ENCODE measurements around the gene NFYC. TPM values are rescaled to one million over a fixed set of nuclear protein-coding genes. Genes with fewer than 3 reads are reported as not detected.

The NFYC gene
- total RNA-seq, 4 donors from 2014 or later, result 30.0 to 54.2 (median 46.6) TPM

- Histone ChIP-seq H3K9me3 (no peaks in the 10 kb centered on the region), H3K4me1 (peaks cover 28 to 68% (median 67%) of the 10 kb centered on the region in 4 donors), H3K27me3 (peaks cover 0 to 7% (median 0%) of the 10 kb centered on the region in 4 donors), H3K36me3 (no peaks in the 10 kb centered on the region), H3K4me3 (peak overlapping the region; percentile 63 to 77 (median 65)), H3K27ac (replicated peaks in 1 of 4) (peak overlapping the region; percentile 88 to 91 (median 90))
- DNase-seq (ENCODE audit: extremely low spot score), result no peak
- WGBS, result 13% methylated on average over 47 of the region's 63 CpGs
- intact Hi-C loops (cut with DNase I), result no loop called here
- no peak for TF ChIP-seq POLR2AphosphoS5 (IDR thresholded peaks at IDR 0.05)
- TF ChIP-seq EP300 (IDR thresholded peaks at IDR 0.05), result no peak
- TF ChIP-seq CTCF (IDR thresholded peaks at IDR 0.05), result no peak
- TF ChIP-seq POLR2A (IDR thresholded peaks at IDR 0.05; ENCODE audit: low read depth), result no peak
Observed at GRCh38 chr1:40784141-40784770, 92.8 kb downstream of the NFYC start.

DNA sequence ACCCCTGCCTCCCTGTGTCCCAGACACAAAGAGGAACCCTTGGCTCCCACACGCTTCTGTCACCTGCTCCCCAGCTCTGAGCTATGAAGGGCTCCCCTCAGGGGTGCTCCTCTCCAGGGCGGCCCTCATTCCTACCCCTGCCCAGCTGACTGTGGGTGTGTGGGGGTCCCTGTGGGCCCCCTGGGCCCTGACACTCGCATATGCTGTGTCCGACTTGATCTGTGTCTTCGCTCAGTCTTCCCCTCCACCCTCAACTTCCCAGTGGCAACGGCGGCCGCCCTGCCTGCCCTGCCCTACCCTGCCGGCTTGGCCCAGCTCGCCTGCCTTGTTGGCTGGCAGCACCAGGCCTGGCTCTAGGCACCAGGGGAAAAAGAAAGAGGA is 93.3 kb downstream of the NFYC start:
- Histone ChIP-seq H3K36me3 (no peaks in the 10 kb centered on the region), H3K9me3 (no peaks in the 10 kb centered on the region), H3K27me3 (peaks cover 0 to 7% (median 0%) of the 10 kb centered on the region in 4 donors), H3K4me3 (peak overlapping the region; percentile 63 to 77 (median 65)), H3K4me1 (peaks cover 28 to 73% (median 72%) of the 10 kb centered on the region in 4 donors), H3K27ac (replicated peaks in 1 of 4) (peak overlapping the region; percentile 88 to 91 (median 90))
- WGBS, result 66% methylated on average over 9 of the region's 10 CpGs
- DNase-seq (ENCODE audit: extremely low spot score), result no peak
- TF ChIP-seq CTCF (IDR thresholded peaks at IDR 0.05) (no peak), POLR2A (IDR thresholded peaks at IDR 0.05; ENCODE audit: low read depth) (no peak), POLR2AphosphoS5 (IDR thresholded peaks at IDR 0.05) (no peak), EP300 (IDR thresholded peaks at IDR 0.05) (no peak)
- intact Hi-C loops (cut with DNase I), result no loop called here

- DNase-seq (ENCODE audit: extremely low spot score), result no peak
- Histone ChIP-seq H3K4me1 (peaks cover 31 to 80% (median 79%) of the 10 kb centered on the region in 4 donors), H3K4me3 (peak overlapping the region; percentile 63 to 77 (median 65)), H3K27ac (replicated peaks in 1 of 4) (peak overlapping the region; percentile 88 to 91 (median 90)), H3K9me3 (no peaks in the 10 kb centered on the region), H3K36me3 (no peaks in the 10 kb centered on the region), H3K27me3 (peaks cover 0 to 7% (median 0%) of the 10 kb centered on the region in 4 donors)
- no peak for TF ChIP-seq POLR2A (IDR thresholded peaks at IDR 0.05; ENCODE audit: low read depth)
- TF ChIP-seq CTCF (IDR thresholded peaks at IDR 0.05), result no peak
- no peak for TF ChIP-seq EP300 (IDR thresholded peaks at IDR 0.05)
- no peak for TF ChIP-seq POLR2AphosphoS5 (IDR thresholded peaks at IDR 0.05)
- intact Hi-C loops (cut with DNase I), result no loop called here
- WGBS, result 79% methylated on average over 7 of the region's 7 CpGs
Observed at GRCh38 chr1:40785446-40785845, 93.9 kb downstream of the NFYC start.

GRCh38 chr1:40786171-40786994 is 94.9 kb downstream of the NFYC start:
- 69% methylated on average over 9 of the region's 9 CpGs for WGBS
- H3K27ac ChIP-seq (replicated peaks in 1 of 4), result peak overlapping the region; percentile 88 to 91 (median 90)
- no peak for DNase-seq (ENCODE audit: extremely low spot score)
- peak overlapping the region in 1 of 4 donors; percentile 64 for H3K4me3 ChIP-seq
- H3K4me1 ChIP-seq, result peaks cover 34 to 90% (median 87%) of the 10 kb centered on the region in 4 donors
- H3K9me3 ChIP-seq, result no peaks in the 10 kb centered on the region
- peaks cover 0 to 7% (median 0%) of the 10 kb centered on the region in 4 donors for H3K27me3 ChIP-seq
- intact Hi-C loops (cut with DNase I), result no loop called here
- TF ChIP-seq POLR2A (IDR thresholded peaks at IDR 0.05; ENCODE audit: low read depth) (no peak), EP300 (IDR thresholded peaks at IDR 0.05) (no peak), POLR2AphosphoS5 (IDR thresholded peaks at IDR 0.05) (no peak), CTCF (IDR thresholded peaks at IDR 0.05) (no peak)
- H3K36me3 ChIP-seq, result no peaks in the 10 kb centered on the region
